NCI-H1105 (cell line): ENCODE results near the gene DDAH1.

Source experiments
- DNase-seq: peaks from one replicate; lab custom pipeline; 2025; lab: John Stamatoyannopoulos, UW

The DDAH1 gene

DNA sequence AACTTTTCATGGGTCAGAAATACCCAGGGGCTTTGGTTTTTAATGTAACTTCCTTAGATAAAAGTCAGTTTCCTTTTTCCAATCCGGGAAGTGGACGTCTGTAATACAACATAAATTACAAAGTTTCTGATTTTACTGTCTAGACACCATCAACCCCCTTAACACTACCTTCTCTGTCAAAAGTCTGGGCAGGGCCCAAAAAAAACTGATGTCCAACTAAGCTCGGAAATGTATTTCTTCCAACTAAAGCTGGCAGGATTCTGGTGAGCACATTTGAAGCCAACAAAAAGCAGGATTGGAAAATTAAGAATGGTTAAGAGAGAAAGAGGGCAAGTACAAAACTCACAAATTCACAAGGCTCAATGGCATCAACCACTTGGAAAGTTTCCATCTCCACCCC lies 24.3 kb downstream of the DDAH1 start:
- DNase-seq: no peak

DNA sequence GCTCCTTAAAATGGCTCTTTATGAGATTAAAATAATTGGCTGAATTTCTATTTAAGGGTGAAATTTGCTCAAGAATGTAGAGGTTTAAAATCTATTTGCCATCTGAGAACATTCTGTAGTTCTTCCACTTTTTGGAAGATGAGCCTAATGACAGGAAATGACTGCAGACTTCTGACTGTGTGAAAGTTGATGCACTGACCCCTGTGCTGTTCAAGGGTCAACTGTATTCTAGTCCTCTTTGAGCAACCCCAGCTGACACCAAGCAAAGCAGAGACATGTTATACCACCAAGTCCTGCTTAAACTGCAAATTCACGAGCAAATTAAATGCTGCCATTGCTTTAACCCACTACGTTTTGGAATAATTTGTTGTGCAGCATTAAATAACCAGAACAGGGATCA lies 26.6 kb downstream of the DDAH1 start:
- no peak for DNase-seq

DNA sequence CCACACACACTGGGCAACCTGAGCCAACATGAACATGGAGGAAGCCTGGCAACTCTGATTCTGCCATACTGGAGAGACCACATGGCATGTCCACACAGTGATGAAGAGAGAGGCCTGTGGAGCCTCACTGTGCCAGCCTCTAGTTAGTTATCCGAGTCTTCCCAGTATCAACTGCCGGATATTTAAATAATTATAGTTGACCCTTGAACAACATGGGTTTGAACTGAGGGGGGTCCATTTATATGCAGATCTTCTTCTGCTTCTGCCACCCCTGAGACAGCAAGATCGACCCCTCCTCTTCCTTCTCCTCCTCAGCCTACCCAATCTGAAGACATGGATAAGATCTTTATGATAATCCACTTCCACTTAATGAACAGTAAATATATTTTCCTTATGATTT lies 27.8 kb downstream of the DDAH1 start:
- no peak for DNase-seq

DNA sequence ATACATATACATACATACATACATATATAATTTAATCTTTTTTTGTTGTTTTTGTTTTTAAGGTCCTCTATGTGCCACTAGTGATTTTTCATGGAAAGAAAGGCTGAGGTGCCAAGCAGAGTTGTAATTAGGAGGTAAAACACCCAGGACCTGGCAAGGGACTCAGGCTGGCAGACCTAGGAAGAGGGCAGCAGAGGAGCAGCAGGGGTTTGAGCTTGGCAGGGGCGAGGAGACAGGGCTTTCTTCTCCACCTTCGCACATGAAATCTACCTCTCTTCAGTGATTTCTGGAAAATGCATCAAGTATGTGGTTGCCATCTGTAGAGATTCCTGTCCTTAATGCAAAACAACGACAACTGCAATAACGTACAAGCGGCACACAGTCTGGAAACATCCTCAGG lies 31.9 kb downstream of the DDAH1 start:
- DNase-seq: no peak

DNA sequence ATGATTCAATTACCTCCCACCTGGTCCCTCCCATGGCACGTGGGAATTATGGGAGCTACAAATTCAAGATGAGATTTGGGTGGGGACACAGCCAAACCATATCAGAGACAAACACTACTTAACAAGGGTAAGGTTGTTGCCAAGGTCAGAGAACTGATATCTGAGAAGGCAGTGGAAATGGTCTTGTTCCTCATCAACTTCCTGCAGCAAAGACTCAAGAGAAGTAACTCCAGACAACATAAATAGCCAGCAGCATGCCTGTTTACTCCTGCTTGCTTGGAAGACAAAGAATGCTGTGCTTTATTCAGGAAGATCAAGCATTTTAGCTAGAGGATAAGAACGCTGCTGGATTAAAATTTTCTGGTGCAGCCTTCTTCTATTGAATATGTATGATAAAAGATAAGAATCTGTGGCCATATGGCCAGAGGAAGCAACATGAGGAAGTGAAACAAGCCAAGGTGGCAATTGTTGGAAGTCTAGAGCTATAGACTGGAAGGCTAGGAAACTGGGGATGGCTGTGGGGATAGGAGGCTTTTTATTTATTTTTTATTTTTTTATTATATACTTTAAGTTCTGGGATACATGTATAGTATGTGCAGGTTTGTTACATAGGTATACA lies 36.4 kb downstream of the DDAH1 start:
- DNase-seq: no peak

DNA sequence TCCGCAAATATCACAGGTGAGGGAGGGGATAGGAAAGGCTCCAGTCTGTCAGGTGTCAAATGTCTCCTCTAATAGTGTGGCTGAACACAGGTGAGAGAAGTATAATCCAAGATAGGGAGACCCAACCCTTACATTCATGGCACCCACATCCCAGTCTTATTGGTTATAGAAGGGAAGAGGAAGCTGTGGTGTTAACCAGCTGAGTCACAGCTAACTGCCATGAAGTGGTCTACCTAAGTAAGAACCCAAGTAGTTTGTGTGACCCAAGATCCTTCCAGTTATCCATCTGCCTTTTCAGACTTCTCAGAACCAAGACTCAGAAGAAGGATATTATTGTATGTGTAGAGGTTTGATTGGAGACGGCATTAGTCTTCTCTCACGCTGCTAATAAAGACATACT lies 37.1 kb downstream of the DDAH1 start:
- DNase-seq: no peak

DNA sequence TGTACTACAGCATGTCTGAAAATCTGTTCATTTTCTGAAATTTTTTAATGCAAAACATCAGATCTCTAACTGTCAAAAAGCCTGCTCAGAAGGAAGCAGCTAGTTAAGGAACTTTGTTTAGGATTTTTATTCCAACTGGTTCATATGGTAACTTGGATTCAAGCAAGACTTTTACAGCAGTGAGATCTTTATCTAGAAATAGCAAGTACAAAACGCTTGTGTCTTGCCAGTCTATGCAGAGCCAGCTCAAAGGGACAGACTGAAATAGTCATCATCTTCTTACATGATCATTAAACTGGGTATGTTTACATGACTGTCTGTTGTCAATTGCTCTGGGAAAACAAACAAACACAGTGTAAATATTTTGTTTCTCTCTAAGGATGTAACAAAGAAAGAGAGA lies 37.6 kb downstream of the DDAH1 start:
- DNase-seq: no peak

DNA sequence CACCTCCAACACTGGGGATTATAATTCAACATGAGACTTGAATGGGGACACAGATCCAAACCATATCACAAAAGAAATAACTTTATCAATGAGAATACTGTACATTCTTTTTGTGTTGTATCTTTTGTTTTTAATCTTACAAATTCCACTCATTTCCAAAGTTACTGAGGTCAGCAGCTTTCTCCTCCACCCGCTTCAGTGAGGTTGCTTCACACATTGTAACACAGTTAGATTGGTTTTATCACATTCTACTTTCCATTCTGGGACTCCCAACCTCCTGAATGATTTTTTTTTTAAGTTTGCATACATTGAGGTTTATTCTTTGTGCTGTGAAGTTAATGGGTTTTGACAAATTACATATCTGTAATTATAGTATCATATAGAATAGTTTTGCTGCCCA lies 43.8 kb downstream of the DDAH1 start:
- no peak for DNase-seq

DNA sequence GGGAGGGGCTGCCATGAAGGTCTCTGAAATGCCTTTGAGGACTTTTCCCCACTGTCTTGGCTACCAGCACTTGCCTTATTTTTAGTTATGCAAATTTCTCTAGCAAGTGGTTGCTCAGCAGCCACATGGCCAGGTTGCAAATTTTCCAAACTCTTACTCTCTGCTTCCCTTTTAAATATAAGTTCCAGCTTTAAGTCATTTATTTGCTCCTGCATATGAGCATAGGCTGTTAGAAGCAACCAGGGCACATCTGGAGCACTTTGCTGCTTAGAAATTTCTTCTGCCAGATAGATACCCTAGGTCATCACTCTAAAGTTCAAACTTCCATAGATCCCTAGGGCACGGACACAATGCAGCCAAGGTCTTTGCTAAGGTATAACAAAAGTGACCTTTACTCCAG lies 44.8 kb downstream of the DDAH1 start:
- DNase-seq: no peak

DNA sequence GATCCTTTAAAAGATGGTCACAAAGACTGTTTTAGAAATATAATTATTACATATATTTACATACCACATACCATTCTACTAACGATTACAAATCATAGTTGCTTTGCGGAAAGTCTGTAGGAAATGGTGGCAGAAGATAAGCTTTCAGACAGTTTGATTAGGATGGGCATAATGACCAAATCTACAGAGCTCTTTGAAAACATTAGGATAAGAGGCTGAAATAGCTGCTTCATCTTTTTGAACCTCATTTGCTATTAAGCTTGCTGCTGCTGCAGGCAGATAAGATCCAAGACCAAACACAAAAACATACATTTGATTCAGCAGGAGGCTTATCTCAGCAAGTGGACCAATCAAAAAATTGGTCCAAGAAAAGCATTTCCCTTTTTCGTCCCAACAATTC lies 47.1 kb downstream of the DDAH1 start:
- DNase-seq: no peak

DNA sequence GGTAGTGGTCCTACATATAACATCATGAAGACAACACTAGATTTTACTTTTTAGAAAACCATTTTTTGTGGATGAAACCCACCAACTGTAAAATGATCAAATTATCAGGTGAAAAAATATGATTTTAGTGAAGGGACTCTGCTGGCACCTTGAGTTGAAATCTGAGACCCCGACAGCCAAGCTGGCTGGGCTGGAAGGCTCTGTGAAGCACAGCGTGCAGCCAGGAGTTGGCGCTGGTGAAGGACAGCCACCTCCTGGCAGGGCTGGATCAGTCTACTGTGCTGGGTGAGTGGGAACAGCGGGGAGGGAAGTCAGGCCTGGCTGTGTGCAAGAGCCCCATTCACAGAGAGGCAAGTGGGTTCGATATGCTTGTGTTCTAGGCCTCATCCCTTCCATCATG lies 47.9 kb downstream of the DDAH1 start:
- no peak for DNase-seq

DNA sequence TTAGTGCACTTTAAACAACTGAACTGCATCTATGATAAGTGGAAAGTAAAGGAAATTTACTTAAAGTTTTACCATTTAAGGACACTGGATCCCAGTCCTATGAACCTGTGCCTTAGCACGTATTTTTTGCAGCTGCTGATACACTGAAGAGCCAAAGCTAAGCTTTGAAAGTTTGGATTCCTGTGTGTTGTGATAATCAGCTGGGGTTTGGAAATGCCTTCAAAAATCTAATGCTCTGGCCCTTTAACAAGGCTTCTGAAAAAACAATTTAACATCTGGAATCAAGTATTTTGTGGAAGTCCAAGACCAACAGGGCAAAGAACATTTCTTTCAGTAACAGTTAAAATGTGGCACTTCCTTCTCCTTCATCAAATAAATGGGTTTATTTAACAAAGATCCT lies 51.8 kb downstream of the DDAH1 start:
- no peak for DNase-seq

DNA sequence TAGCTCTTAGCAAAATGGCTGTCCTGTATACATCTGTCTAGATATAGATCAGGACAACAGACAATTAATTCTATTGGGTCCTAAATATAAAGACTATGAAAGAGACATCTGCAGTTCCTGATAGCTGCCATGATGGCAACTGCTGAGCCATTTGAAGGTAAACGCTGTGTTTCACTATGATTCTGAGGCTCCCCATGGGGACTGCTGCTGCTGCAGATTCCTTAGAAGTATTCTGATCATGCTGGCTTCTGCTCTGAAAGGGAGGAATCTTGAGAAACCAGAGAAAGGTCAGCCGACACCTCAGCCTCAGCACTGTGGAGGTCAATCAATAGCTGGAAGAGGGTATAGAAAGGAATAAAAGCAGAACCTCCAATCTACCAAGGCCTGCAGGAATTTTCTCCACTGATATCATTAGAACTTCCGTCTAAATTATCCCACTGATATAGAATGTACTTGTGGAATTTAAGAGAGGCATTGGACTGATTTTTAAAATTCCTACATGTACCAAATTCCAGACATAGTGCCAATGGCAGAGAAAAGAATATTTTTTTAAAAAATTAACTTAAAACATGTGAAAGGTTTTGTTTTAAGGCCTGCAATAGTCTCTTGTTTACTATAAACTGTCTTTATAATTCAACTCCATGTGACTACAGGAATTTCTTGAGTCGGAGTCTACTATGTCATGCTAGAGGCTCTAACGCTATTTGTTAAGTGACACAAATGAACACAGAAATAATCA lies 53.2 kb downstream of the DDAH1 start:
- no peak for DNase-seq

DNA sequence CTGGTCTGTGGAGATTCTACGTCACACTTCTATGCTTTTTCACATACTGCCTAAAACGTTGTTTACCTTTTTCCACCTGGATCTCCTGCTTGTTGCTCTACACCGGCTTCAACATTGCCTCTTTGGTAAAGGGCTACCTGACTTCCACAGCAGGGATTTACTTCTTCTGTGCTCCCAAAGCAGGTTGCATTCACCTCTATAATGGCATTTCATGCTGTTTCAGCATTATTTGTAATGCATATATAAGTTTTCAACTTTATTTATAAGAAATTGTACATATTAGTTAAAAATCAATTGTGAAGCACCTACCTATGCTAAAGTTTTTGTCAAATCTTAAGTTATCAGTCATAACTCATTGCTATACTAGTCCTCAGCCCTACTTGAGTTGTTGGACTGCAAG lies 55.4 kb downstream of the DDAH1 start:
- DNase-seq: no peak

DNA sequence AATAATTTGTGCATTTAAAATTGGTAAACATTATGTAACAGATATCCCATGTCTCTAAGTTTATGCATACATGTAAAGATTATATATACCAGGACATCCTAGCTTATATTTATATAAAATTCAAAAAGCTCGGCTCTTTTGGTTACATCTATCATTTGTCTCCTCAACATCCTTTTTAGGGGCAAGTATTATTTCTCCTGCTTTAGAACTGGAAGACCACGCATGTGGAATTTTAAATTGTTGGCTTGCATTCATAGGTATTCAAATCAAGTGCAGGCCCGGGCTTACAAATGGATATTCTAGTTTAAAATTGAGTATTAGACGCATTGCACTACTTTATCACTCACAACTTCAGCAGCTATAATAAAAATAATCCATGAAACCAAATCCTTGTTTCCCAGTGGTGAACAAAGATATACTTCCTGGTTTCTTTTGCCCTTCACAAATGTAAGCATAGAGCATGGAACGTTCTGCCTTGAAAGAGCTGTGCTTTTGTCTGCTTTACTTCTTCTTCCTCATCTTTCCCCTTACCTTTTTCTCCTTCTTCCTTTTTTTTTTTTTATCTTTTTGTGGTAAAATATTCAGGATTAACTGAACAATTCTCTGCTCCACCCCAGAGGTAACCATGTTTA lies 57.1 kb downstream of the DDAH1 start:
- DNase-seq: no peak

DNA sequence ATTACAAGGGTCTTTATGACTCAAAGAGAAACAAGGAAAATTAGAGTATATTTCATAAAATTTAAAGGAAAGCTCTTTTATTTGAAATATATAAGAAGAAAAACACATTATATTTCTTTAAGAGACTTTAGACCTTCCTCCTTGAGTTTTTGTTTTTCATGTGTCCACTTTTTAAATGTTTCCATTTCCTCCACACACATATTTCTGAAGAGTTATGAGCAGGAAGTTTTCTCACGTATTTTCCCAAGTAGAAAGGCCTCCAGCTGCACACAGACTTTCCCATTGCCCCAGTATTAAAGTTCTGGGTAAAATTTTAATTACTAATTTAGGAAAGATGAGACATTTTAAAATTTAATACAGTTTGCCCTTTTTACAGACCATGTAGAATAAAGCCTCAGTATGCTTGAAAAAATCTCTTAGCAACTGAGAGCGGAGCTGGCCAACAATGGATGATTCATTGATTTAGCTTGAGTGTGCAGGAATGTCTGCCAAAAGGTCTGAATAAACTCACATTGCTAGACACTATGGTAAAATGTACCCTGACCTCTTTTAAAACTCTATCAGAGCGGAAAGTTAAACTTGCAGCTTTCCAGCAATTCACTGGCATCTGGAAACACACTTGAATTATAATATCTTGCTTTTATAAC lies 57.9 kb downstream of the DDAH1 start:
- DNase-seq: no peak

DNA sequence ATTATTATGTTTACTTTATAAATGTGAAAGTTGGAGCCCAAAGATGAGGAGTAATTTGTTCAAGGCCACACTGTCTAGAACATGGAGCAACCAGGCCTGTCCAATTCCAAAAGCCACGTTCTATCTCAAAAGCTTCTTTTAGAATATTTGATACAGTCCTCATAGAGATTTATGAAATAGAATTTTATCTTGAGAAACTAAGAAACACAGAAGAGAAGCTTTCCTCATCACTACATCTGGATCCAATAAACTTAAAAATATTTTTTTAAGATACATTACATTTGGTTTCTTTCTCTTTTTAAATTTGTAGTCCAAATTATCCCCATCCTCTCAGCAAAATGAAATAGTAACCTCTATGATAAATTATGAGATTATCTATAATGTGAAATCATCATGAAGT lies 58.9 kb downstream of the DDAH1 start:
- no peak for DNase-seq

DNA sequence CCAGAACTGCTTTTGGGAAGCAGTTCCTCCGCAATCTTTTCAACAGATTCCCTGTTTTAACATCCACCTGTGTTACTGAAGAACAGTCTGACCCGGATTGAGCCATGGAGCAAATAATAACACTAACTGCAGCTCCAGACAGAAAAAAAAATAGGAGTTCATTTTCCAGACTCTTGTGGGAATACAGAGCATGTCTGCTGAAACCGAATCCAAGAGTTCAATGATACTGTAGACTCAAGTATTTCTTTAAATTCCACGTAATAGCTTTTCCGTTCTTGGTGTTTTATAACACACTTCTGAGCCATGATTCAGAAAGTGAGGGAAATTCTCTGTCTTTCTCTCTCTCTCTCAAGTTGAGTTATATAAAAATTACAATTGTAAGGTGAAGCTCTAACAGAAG lies 60.6 kb downstream of the DDAH1 start:
- DNase-seq: no peak

DNA sequence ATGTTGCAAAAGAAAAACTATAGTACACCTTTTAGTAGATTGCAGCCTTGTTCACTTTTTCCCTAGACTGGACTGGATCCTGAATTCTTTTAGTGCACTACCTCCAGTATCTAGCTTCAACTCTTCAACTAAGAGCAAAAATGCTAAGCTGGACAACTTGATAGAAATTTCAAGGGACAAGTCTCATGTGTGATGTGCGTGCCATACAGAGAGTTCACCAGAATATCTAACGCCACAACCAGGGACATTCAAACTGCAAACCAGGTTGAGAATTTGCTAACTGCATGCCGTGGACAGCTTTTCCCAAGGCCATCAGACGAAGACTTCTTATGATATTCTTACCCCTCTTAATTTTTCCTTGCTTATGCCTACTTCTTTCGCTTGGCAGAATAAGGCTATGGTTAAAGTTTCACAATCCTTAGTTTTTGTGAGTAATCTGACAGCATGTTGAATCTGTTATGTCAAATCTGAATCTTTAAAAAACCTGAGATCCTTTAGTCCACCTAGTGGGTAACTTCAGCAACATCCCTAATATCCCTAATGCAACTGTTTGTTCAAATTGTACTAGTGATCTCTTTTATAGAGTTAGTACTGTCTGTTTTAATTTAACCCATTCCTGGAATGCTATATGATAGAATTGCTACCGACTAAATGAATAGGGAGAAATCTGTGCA lies 66.4 kb downstream of the DDAH1 start:
- no peak for DNase-seq

DNA sequence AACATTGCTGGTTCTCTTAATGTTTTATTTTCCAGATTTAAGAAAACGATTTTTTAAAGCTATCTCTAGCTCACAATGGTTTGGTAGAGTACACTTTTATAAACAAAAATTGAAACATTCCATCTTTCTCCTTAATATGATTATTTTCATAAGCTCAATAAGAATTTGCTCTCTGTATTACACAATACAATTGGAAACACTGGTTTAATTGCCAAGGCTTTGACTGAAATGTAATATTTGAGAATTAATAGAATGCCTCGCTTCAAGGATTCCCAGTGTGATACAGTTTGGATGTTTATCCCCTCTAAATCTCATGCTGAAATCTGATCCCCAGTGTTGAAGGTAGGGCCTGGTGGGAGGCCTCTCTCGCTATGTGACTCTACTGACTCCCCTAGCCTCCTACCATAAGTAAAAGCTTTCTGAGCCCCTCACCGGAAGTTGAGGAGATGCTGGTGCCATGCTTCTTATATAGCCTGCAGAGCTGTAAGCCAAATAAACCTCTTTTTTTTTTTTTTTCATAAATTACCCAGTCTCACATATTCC lies 67.4 kb downstream of the DDAH1 start:
- DNase-seq: no peak

DNA sequence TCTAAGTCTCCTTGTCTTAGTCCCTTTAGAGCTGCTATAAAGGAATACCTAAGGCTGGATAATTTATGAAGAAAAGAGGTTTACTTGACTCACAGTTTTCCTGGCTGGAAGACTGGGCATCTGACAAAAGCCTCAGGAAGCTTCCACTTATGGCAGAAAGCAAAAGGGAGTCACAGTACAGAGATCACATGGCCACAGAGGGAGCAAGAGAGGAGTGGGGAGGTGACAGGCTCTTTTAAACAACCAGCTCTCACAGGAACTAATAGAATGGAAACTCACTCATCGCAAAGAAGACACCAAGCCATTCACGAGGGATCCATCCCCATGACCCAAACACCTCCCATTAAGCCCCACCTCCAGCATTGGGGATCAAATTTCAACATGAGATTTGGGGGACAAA lies 68.8 kb downstream of the DDAH1 start:
- no peak for DNase-seq

DNA sequence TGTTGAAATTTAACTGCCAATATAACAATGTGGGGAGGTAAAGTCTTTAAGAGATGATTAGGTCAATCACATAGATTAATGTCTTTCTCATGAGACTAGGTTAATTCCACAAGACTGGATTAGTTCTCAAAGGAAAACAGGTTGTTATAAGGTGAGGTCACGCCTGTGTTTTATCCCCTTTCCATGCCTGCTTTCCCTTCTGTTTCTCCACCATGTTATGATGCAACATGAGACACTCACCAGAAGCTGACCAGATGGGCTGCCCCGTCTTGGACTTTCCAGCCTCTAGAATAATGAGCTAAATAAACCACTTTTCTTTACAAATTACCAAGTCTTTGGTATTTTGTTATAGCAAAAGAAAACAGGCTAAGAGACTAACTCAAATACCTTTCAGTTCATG lies 70.8 kb downstream of the DDAH1 start:
- DNase-seq: no peak
